ENCODE measurements around the gene CAMK1D.
"Not testable (repeated sequence)": the region's sequence is repeated elsewhere in the genome, so short reads cannot be mapped to it uniquely, and the experiment has no call there.

The CAMK1D gene

DNA sequence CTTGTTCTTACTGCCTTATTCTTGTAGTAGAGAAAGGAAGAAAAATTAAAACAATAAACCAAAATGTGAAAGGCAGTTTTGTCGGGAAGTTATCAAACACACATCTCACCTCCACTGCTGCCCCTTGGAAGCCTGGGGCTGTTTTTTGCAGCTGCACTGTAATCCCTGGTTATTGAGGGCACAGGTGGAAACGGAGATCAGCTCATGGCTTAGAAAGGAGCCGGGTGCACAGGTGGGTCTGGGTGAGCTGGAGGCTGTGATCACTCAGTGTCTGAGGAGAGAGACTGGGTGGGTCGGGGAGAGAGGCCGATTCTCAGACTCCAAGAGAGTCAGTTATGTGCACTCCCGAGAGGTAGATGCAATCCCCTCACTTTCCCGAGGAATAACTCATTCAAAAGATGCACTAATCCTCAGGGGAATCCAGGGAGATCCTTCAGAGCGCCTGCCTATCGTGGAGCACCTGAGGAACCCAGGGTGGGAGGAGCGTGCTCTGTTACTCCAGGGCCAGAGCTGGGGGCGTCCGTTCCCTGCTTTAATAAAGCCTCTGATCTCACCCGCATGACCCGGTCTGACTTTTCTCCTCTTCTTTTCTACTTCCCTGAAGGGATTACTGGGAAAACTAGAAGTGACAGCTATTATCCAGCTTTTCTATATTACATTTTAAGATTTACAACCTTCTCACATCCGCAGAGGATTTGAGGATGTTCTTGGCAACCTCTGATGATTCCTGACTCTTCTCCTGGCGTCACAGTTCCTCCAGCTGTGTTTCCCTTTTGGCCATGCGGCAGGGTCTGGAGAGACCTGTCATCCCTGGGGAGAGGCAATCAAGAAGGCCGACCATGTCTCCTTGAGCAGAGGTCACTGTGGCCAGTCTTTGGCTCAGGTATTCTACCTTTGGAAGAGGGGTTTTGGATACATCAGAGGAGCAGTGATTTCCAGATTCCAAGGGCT is 82.1 kb downstream of the CAMK1D start:
- DNase-seq: no peak

DNA sequence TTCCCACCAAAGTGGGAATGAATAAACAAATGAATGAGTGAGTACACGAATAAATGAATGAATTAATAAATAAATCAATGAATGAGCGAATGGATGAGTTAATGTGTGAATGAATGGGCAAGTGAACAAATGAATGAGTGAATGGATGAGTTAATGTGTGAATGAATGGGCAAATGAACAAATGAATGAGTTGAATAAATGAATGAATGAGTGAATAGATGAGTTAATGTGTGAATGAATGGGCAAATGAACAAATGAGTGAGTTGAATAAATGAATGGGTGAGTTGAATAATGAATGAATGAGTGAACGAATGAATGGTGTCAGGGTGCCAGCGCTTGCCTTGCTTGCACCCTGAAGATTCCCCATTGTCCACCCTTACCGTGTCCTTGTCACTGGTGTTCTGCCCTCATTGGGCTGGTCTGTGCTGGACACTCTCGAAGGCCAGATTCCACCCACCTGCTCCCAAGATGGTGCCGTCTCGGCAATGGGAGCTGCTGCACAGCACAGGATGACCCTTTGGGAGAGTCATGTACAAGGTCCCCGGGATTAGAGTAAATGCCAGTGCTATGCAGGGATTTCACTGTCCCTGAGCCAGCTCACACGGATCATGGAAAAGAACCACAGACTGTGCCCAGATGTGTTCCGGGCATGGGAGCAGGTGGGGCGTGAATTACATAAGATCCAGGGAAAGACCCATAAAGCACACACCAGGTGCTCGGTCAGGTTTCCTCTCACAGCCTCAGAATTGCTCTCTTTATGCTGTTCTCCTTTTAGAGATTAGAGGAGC is 83.2 kb downstream of the CAMK1D start:
- DNase-seq: no peak

GRCh38 chr10:12434277-12434676 is 84.9 kb downstream of the CAMK1D start:
- no peak for DNase-seq

GRCh38 chr10:12434677-12435076 is 85.3 kb downstream of the CAMK1D start:
- not testable (repeated sequence) for DNase-seq

DNA sequence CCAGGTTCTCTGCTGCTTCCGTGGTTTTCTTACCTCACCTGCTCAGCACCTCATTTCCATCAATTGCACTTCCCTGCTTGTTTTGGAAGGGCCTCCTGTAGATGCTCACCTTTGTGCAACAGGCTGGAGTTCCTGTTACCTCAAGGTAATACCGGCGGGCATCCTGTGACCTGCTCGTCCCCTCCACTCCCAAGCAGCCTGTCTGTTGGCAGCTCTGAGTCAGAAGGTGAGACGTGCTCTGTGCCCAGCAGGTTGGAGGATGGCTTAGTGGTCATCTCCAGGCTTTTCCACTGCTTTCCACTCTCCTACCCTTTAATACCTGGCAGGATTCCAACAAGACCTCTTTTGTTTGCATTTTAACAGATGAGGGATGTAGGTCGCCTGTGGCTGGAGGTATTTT is 86.0 kb downstream of the CAMK1D start:
- DNase-seq: peak; percentile 9

DNA sequence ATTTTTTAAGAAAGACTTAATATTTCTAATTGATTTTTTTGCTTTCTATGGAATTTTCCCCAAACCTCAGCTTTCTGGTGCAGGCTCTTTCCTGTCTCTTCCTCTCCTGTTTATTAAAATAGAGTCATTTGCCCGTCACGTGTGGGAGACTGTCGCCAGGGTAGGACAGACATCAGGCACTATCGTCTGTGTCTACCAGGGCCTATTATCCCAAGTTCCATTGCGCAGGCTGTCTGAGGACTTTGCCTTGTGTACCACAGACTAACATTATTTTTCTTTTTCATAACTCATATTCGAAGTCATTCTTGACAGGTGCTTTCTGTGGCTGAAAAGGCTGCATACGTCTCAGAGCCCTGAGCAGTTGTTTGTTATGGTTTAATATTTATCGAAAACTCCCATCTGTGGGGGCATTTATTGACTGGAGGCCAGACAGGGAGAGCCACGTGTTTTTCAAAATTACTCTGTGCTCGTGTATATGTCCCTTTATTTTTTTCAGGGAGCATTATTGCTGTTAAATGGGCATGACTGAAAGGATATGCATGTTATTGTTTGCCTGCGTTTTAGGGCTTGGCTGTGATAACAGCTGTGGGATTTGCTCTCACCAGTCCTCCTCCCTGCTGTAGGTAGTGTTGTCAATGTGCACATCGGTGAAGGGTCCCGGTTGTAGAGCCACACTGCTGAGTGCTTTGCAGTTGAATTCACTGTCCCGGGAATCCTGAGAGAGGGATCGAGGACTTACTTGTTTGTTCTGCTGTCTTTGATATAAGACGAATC is 89.8 kb downstream of the CAMK1D start:
- no peak for DNase-seq

DNA sequence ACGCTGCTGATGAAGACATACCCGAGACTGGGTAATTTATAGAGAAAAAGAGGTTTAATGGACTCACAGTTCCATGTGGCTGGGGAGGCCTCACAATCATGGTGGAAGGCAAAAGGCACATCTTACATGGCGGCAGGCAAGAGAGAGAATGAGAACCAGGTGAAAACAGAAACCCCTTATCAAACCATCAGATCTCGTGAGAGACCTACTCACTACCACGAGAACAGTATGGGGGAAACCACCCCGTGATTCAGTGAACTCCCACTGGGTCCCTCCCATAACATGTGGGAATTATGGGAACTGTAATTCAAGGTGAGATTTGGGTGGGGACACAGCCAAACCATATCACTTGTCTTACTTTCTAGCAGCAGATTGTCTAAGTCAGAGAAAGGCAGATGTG is 90.4 kb downstream of the CAMK1D start:
- DNase-seq: not testable (repeated sequence)

DNA sequence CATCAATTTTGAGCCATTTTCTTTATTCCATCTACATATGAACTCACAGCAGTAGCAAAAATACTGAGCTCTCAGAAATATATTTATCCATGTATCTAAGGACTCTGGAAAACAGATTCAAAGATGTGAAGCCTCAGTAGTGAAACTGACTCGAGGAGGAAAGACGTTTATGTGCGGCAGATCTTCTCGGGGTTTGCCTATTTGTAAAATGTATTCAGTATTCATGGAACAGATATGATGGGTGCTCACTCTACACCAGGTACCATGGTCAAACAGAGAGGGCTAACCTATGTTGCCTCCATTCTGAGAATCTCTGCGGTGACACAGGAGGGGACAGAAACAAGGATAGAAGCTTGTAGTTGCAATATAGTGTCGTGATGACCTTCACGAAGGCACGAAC is 93.7 kb downstream of the CAMK1D start:
- DNase-seq: no peak

GRCh38 chr10:12444981-12445700 is 95.8 kb downstream of the CAMK1D start:
- no peak for DNase-seq

DNA sequence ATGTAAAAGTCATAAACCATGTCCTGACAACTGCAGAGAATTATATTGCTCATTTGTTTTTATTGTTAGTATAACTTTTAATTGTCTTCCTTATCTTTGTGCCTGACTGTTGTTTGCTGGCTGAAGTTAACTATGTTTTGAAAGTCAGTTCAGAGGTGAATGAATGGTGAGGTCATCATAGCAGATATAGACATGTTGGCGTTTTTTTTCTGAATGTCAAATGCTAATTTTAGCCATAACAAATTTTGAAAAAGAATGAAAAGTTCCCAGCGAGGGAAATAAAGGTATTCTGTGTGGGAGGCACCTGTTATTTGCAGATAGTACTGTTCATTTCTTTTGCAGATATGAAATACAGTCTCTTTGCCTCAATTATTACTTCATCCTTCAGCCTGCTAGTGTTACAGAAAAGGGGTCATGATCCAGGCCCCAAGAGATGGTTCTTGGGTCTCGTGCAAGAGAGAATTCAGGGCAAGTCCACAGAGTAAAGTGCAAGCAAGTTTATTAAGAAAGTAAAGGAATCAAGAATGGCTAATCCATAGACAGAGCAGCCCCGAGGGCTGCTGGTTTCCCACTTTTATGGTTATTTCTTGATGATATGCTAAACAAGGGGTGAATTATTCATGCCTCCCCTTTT is 96.5 kb downstream of the CAMK1D start:
- DNase-seq: no peak

DNA sequence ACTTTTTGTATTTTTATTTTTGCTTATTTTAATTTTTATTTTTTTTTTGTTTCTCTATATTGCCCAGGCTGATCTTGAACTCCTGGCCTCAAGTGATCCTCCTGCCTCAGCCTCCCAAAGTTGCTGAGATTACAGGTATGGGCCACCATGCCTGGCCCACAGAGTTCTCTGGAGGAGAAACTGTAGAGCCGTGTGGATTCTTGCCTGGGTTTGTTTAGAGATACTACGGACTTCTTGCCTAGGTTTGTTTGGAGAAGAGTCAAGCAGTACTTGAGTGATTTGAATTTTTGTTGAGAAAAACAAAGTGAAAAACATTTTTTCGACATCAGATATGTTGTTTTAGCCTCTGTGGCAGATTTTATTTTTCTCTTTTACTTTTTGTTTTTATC is 99.0 kb downstream of the CAMK1D start:
- no peak for DNase-seq

- DNase-seq: no peak
Observed at GRCh38 chr10:12448729-12449391, 99.5 kb downstream of the CAMK1D start.

GRCh38 chr10:12455318-12455717 is 106.0 kb downstream of the CAMK1D start:
- DNase-seq: no peak

- DNase-seq: no peak
Observed at GRCh38 chr10:12455766-12456165, 106.4 kb downstream of the CAMK1D start.

DNA sequence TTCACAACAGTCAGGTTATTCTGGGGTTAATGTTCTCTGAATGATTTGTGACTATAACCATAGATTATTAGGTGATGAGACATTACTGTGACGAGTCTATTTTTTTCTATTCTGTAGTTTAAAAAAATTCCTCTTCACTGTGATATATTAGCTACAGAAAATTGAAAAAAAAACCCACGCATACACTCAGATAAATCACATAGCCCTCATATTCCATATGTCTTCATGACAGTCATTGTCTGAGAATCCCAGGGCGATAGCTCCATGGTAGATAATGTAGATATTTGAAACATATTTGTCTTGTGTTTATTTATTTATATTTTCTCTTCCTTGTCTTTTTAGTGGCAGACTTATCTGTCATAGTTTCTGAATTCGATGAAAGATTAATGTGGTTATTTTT is 110.0 kb downstream of the CAMK1D start:
- no peak for DNase-seq

DNA sequence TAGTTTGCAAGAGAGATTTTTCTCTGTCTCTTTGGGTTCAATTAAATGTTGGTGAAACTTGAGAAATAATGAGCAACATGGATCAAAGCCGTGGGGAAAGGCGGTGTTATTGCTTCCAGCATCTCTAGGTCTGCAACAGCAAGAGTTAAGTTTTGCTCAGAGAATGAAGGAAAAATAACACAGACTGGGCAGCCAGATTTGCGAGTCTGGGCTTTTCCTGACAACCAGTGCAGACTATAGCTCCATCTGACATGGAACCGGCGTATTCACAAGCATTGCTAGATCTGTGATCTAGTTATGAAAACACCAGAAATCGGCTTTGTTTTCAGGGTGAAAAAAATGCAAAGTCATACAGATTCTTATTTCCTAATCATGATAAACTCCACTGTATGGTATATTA is 110.4 kb downstream of the CAMK1D start:
- no peak for DNase-seq

- no peak for DNase-seq
Observed at GRCh38 chr10:12463459-12463838, 114.1 kb downstream of the CAMK1D start.

GRCh38 chr10:12465385-12466136 is 116.2 kb downstream of the CAMK1D start:
- DNase-seq: no peak

GRCh38 chr10:12466704-12467305 is 117.5 kb downstream of the CAMK1D start:
- no peak for DNase-seq

DNA sequence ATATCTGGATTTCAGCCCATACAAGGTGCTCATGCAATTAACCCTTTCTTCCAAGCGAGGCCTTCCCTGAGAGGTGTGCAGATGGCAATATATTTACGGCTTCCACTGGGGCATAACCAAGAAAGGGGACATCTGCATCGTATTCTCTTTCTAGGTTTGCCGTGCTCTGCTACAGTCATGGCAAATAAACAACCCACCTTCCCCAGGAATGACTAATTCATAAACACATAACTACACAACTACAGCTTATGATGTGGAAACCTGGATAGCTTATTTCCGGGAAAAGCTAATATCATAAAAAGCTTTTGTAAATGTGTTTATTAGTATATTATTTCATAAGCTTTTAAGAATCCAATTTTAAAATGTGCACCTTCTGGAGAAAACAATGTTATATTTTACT is 120.0 kb downstream of the CAMK1D start:
- DNase-seq: no peak

Data from right forelimb (tissue), 1 donor.